HT-29 (cell line): ENCODE measurements around the gene SUFU. TPM values are rescaled to one million over a fixed set of nuclear protein-coding genes. Genes with fewer than 3 reads are reported as not detected.

Experiments
- small RNA-seq: library from RNA; depleted of rRNA; stranded (forward); fragments of <200 nt; gene quantifications from one replicate; pipeline ENCODE3, GENCODE V24; 2014
- total RNA-seq: library from RNA; depleted of rRNA; stranded (reverse); fragments of >200 nt; shearing (Covaris generic); gene quantifications from 2 replicates; pipeline ENCODE4 v1.2.3, GENCODE V29; 2014; rRNA removed

Gene SUFU
- total RNA-seq, 1 experiment from 2014 or later = 2.0 TPM

Small RNA genes lying within 50 kb of the gene (small RNA-seq; reads per million reads assigned to genes)
- gene RNU6-43P = not detected

Other genes starting within 250 kb of the SUFU start
- 27.5 and 38.4 TPM in 2 replicates for gene NFKB2, start 108.3 kb upstream of the SUFU start, total RNA-seq
- gene PSD, start 85.2 kb upstream of the SUFU start, total RNA-seq = 0.18 and 0.47 TPM in 2 replicates
- gene FBXL15, start 83.1 kb upstream of the SUFU start, total RNA-seq = 25.5 and 49.5 TPM in 2 replicates
- 37.0 and 38.6 TPM in 2 replicates for gene CUEDC2, start 71.4 kb upstream of the SUFU start, total RNA-seq
- gene C10orf95, start 52.4 kb upstream of the SUFU start, total RNA-seq = 4.5 and 11.7 TPM in 2 replicates
- gene ACTR1A, start 1.3 kb upstream of the SUFU start, total RNA-seq = 65.8 and 66.2 TPM in 2 replicates
- 81.2 and 82.3 TPM in 2 replicates for gene TRIM8, start 140.5 kb downstream of the SUFU start, total RNA-seq
- 4.5 and 6.0 TPM in 2 replicates for gene ARL3, start 210.4 kb downstream of the SUFU start, total RNA-seq
- 20.8 and 33.4 TPM in 2 replicates for gene SFXN2, start 210.7 kb downstream of the SUFU start, total RNA-seq
- 27.5 and 27.6 TPM in 2 replicates for gene WBP1L, start 240.0 kb downstream of the SUFU start, total RNA-seq